Glutamatergic neuron (in vitro differentiated cells): ENCODE measurements around the gene EGFL7. TPM values are rescaled to one million over a fixed set of nuclear protein-coding genes. Genes with fewer than 3 reads are reported as not detected.
A peak's percentile ranks its signal among the peaks of the same experiment; 100 is the strongest.

Experiments used
- DNase-seq: peaks from one replicate; pipeline ENCODE4 v3.0.0; 2022
- H3K27ac Mint-ChIP-seq: one replicate; pipeline ENCODE4 v1.8.0; 2020; ENCODE audit warnings: mild to moderate bottlenecking, mixed read lengths, inconsistent platforms; ENCODE audit not compliant: unreplicated experiment
- H3K27me3 Mint-ChIP-seq: one replicate; pipeline ENCODE4 v1.8.0; 2020; ENCODE audit warnings: mild to moderate bottlenecking, moderate library complexity, mixed read lengths, inconsistent platforms; ENCODE audit not compliant: unreplicated experiment
- H3K36me3 Mint-ChIP-seq: one replicate; pipeline ENCODE4 v1.8.0; 2020; ENCODE audit warnings: mild to moderate bottlenecking, mixed read lengths, inconsistent platforms; ENCODE audit not compliant: unreplicated experiment
- H3K4me1 Mint-ChIP-seq: one replicate; pipeline ENCODE4 v1.8.0; 2020; ENCODE audit warnings: mild to moderate bottlenecking, low read depth, mixed read lengths, inconsistent platforms; ENCODE audit not compliant: unreplicated experiment
- H3K4me3 Mint-ChIP-seq: one replicate; pipeline ENCODE4 v1.8.0; 2020; ENCODE audit warnings: mild to moderate bottlenecking, mixed read lengths, inconsistent platforms; ENCODE audit not compliant: unreplicated experiment
- H3K9me3 Mint-ChIP-seq: one replicate; pipeline ENCODE4 v1.8.0; 2020; ENCODE audit warnings: mild to moderate bottlenecking, moderate library complexity, mixed read lengths, inconsistent platforms; ENCODE audit not compliant: unreplicated experiment
- CTCF ChIP-seq: fragments of 200-600 bp; sonication (generic); IDR thresholded peaks from one replicate; pipeline ENCODE4 v1.5.0; 2021; ENCODE audit not compliant: partially characterized antibody, unreplicated experiment
- total RNA-seq: library from RNA; stranded (reverse); fragmentation: NEBNext Ultra II Directional; extraction: Animal tissue kit (Norgen Biotek cat#: 25700); gene quantifications from one replicate; pipeline ENCODE4 v1.2.1, GENCODE V29; 2021; ENCODE audit not compliant: unreplicated experiment

Gene EGFL7
- total RNA-seq, 1 donor from 2014 or later, result 8.1 TPM

- TF ChIP-seq CTCF, result no peak
- no peaks in the 10 kb centered on the region for H3K36me3 Mint-ChIP-seq
- H3K4me1 Mint-ChIP-seq, result peaks cover 5% of the 10 kb centered on the region
- H3K27me3 Mint-ChIP-seq, result peaks cover 5% of the 10 kb centered on the region
- peak within 1 kb of the TSS; percentile 79 for H3K27ac Mint-ChIP-seq
- H3K9me3 Mint-ChIP-seq, result peaks cover 10% of the 10 kb centered on the region
- DNase-seq, result peak; percentile 74
- peak within 1 kb of the TSS; percentile 89 for H3K4me3 Mint-ChIP-seq
Measured at GRCh38 chr9:136711751-136712689, 49.3 kb downstream of the EGFL7 start, which contains the start of gene DIPK1B. TSS of gene DIPK1B (plus strand) at chr9:136712572. CDS start at chr9:136712666, 94 bp downstream.

- Mint-ChIP-seq H3K27me3 (peaks cover 5% of the 10 kb centered on the region), H3K9me3 (peaks cover 10% of the 10 kb centered on the region), H3K4me1 (peaks cover 5% of the 10 kb centered on the region), H3K4me3 (peak overlapping the region; percentile 83), H3K27ac (peak overlapping the region; percentile 79), H3K36me3 (no peaks in the 10 kb centered on the region)
- peak; percentile 67 for DNase-seq
- no peak for TF ChIP-seq CTCF
Measured at GRCh38 chr9:136712690-136713544, 50.2 kb downstream of the EGFL7 start.

GRCh38 chr9:136713550-136713949 lies 50.8 kb downstream of the EGFL7 start:
- Mint-ChIP-seq H3K9me3 (peaks cover 5% of the 10 kb centered on the region), H3K4me3 (peak overlapping the region; percentile 83), H3K4me1 (peaks cover 5% of the 10 kb centered on the region), H3K27ac (peak overlapping the region; percentile 79), H3K27me3 (peaks cover 5% of the 10 kb centered on the region), H3K36me3 (no peaks in the 10 kb centered on the region)
- no peak for TF ChIP-seq CTCF
- DNase-seq, result no peak

- H3K27ac Mint-ChIP-seq, result peak overlapping the region; percentile 52
- H3K36me3 Mint-ChIP-seq, result no peaks in the 10 kb centered on the region
- DNase-seq, result no peak
- H3K4me3 Mint-ChIP-seq, result peak overlapping the region; percentile 64
- no peak for TF ChIP-seq CTCF
- peaks cover 5% of the 10 kb centered on the region for H3K9me3 Mint-ChIP-seq
- H3K27me3 Mint-ChIP-seq, result peaks cover 5% of the 10 kb centered on the region
- peaks cover 5% of the 10 kb centered on the region for H3K4me1 Mint-ChIP-seq
Measured at GRCh38 chr9:136714096-136714892, 51.6 kb downstream of the EGFL7 start.
